ENCODE measurements around the gene ZNF514.

Gene ZNF514

GRCh38 chr2:95174031-95174542 lies 14.4 kb upstream of the ZNF514 start:
- Histone ChIP-seq H3K4me3 (ENCODE audit: low read length) (no peak overlapping the region), H3K36me3 (ENCODE audit: insufficient read depth, low read length) (no peaks in the 10 kb centered on the region), H3K9ac (ENCODE audit: low read depth, low read length) (no peak overlapping the region), H3K9me3 (ENCODE audit: insufficient read depth, low read depth, low read length) (no peaks in the 10 kb centered on the region), H3K27ac (ENCODE audit: low read depth, low read length) (no peak overlapping the region), H3K27me3 (ENCODE audit: insufficient read depth, low read length) (no peaks in the 10 kb centered on the region), H3K4me1 (ENCODE audit: insufficient read depth, low read length) (no peaks in the 10 kb centered on the region)
- 93% methylated on average over 2 of the region's 2 CpGs for whole genome bisulfite sequencing

- Histone ChIP-seq H3K9ac (ENCODE audit: low read depth, low read length) (no peak overlapping the region), H3K36me3 (ENCODE audit: insufficient read depth, low read length) (no peaks in the 10 kb centered on the region), H3K4me3 (ENCODE audit: low read length) (no peak overlapping the region), H3K27ac (ENCODE audit: low read depth, low read length) (no peak overlapping the region), H3K27me3 (ENCODE audit: insufficient read depth, low read length) (no peaks in the 10 kb centered on the region), H3K9me3 (ENCODE audit: insufficient read depth, low read depth, low read length) (no peaks in the 10 kb centered on the region), H3K4me1 (ENCODE audit: insufficient read depth, low read length) (no peaks in the 10 kb centered on the region)
- 91% methylated on average over 7 of the region's 7 CpGs for WGBS
Observed at GRCh38 chr2:95171902-95172301, 12.3 kb upstream of the ZNF514 start.

- Histone ChIP-seq H3K27me3 (ENCODE audit: insufficient read depth, low read length) (no peaks in the 10 kb centered on the region), H3K9ac (ENCODE audit: low read depth, low read length) (peak overlapping the region; percentile 71), H3K4me3 (ENCODE audit: low read length) (peak overlapping the region; percentile 96), H3K36me3 (ENCODE audit: insufficient read depth, low read length) (no peaks in the 10 kb centered on the region), H3K27ac (ENCODE audit: low read depth, low read length) (no peak overlapping the region), H3K4me1 (ENCODE audit: insufficient read depth, low read length) (peaks cover 7% of the 10 kb centered on the region; the same call in 1 of the 2 replicates), H3K9me3 (ENCODE audit: insufficient read depth, low read depth, low read length) (no peaks in the 10 kb centered on the region)
- 11% methylated on average over 15 of the region's 16 CpGs for WGBS
Observed at GRCh38 chr2:95166065-95166763, 6.6 kb upstream of the ZNF514 start.

GRCh38 chr2:95165371-95166064 lies 5.9 kb upstream of the ZNF514 start, which contains the start of gene ZNF2:
Gene ZNF2 (plus strand): TSS chr2:95165809. CDS start chr2:95176227, 10,418 bp downstream.
- Histone ChIP-seq H3K9ac (ENCODE audit: low read depth, low read length) (peak within 1 kb of the TSS; percentile 95), H3K9me3 (ENCODE audit: insufficient read depth, low read depth, low read length) (no peaks in the 10 kb centered on the region), H3K36me3 (ENCODE audit: insufficient read depth, low read length) (no peaks in the 10 kb centered on the region), H3K4me1 (ENCODE audit: insufficient read depth, low read length) (peaks cover 7% of the 10 kb centered on the region; the same call in 1 of the 2 replicates), H3K27me3 (ENCODE audit: insufficient read depth, low read length) (peaks cover under 1% of the 10 kb centered on the region; the same call in 1 of the 2 replicates), H3K27ac (ENCODE audit: low read depth, low read length) (peak within 1 kb of the TSS; percentile 88), H3K4me3 (ENCODE audit: low read length) (peak within 1 kb of the TSS; percentile 96)
- under 1% methylated on average over 56 of the region's 56 CpGs for WGBS

- H3K9ac ChIP-seq (ENCODE audit: low read depth, low read length), result peak overlapping the region; percentile 95
- no peaks in the 10 kb centered on the region for H3K9me3 ChIP-seq (ENCODE audit: insufficient read depth, low read depth, low read length)
- peaks cover 7% of the 10 kb centered on the region; the same call in 1 of the 2 replicates for H3K4me1 ChIP-seq (ENCODE audit: insufficient read depth, low read length)
- peaks cover 5% of the 10 kb centered on the region; the same call in 1 of the 2 replicates for H3K27me3 ChIP-seq (ENCODE audit: insufficient read depth, low read length)
- H3K36me3 ChIP-seq (ENCODE audit: insufficient read depth, low read length), result no peaks in the 10 kb centered on the region
- H3K4me3 ChIP-seq (ENCODE audit: low read length), result peak overlapping the region; percentile 96
- WGBS, result 3% methylated on average over 9 of the region's 9 CpGs
- H3K27ac ChIP-seq (ENCODE audit: low read depth, low read length), result peak overlapping the region; percentile 88
Observed at GRCh38 chr2:95165030-95165370, 5.4 kb upstream of the ZNF514 start.

- no peak overlapping the region for H3K27ac ChIP-seq (ENCODE audit: low read depth, low read length)
- H3K9ac ChIP-seq (ENCODE audit: low read depth, low read length), result peak overlapping the region; percentile 76
- peaks cover 22% of the 10 kb centered on the region for H3K27me3 ChIP-seq (ENCODE audit: insufficient read depth, low read length)
- peaks cover 24% of the 10 kb centered on the region for H3K36me3 ChIP-seq (ENCODE audit: insufficient read depth, low read length)
- peak overlapping the region; percentile 97 for H3K4me3 ChIP-seq (ENCODE audit: low read length)
- H3K9me3 ChIP-seq (ENCODE audit: insufficient read depth, low read depth, low read length), result peaks cover 4% of the 10 kb centered on the region; the same call in 1 of the 2 replicates
- no peaks in the 10 kb centered on the region for H3K4me1 ChIP-seq (ENCODE audit: insufficient read depth, low read length)
- 5% methylated on average over 53 of the region's 58 CpGs for WGBS
Observed at GRCh38 chr2:95158891-95159619, 593 bp downstream of the ZNF514 start.

- peak overlapping the region; percentile 97 for H3K4me3 ChIP-seq (ENCODE audit: low read length)
- peaks cover 9% of the 10 kb centered on the region; the same call in 1 of the 2 replicates for H3K9me3 ChIP-seq (ENCODE audit: insufficient read depth, low read depth, low read length)
- H3K27me3 ChIP-seq (ENCODE audit: insufficient read depth, low read length), result peaks cover 22% of the 10 kb centered on the region
- H3K27ac ChIP-seq (ENCODE audit: low read depth, low read length), result no peak overlapping the region
- WGBS, result 81% methylated on average over 10 of the region's 10 CpGs
- H3K4me1 ChIP-seq (ENCODE audit: insufficient read depth, low read length), result no peaks in the 10 kb centered on the region
- peaks cover 27% of the 10 kb centered on the region for H3K36me3 ChIP-seq (ENCODE audit: insufficient read depth, low read length)
- no peak overlapping the region for H3K9ac ChIP-seq (ENCODE audit: low read depth, low read length)
Observed at GRCh38 chr2:95158441-95158840, 1.2 kb downstream of the ZNF514 start.

- peaks cover 66% of the 10 kb centered on the region for H3K36me3 ChIP-seq (ENCODE audit: insufficient read depth, low read length)
- no peaks in the 10 kb centered on the region for H3K27me3 ChIP-seq (ENCODE audit: insufficient read depth, low read length)
- WGBS, result 89% methylated on average over 6 of the region's 6 CpGs
- H3K27ac ChIP-seq (ENCODE audit: low read depth, low read length), result no peak overlapping the region
- peaks cover 95% of the 10 kb centered on the region for H3K9me3 ChIP-seq (ENCODE audit: insufficient read depth, low read depth, low read length)
- no peak overlapping the region for H3K4me3 ChIP-seq (ENCODE audit: low read length)
- no peaks in the 10 kb centered on the region for H3K4me1 ChIP-seq (ENCODE audit: insufficient read depth, low read length)
- no peak overlapping the region for H3K9ac ChIP-seq (ENCODE audit: low read depth, low read length)
Observed at GRCh38 chr2:95149397-95149984, 10.2 kb downstream of the ZNF514 start.

GRCh38 chr2:95143838-95144237 lies 15.8 kb downstream of the ZNF514 start:
- no peak overlapping the region for H3K27ac ChIP-seq (ENCODE audit: low read depth, low read length)
- no peak overlapping the region for H3K4me3 ChIP-seq (ENCODE audit: low read length)
- H3K4me1 ChIP-seq (ENCODE audit: insufficient read depth, low read length), result no peaks in the 10 kb centered on the region
- peaks cover 77% of the 10 kb centered on the region for H3K9me3 ChIP-seq (ENCODE audit: insufficient read depth, low read depth, low read length)
- no peaks in the 10 kb centered on the region for H3K27me3 ChIP-seq (ENCODE audit: insufficient read depth, low read length)
- H3K36me3 ChIP-seq (ENCODE audit: insufficient read depth, low read length), result peaks cover 15% of the 10 kb centered on the region
- H3K9ac ChIP-seq (ENCODE audit: low read depth, low read length), result no peak overlapping the region
- WGBS, result 95% methylated on average over 2 of the region's 2 CpGs

- WGBS, result 47% methylated on average over 1 of the region's 1 CpG
- no peaks in the 10 kb centered on the region for H3K4me1 ChIP-seq (ENCODE audit: insufficient read depth, low read length)
- H3K27me3 ChIP-seq (ENCODE audit: insufficient read depth, low read length), result no peaks in the 10 kb centered on the region
- no peak overlapping the region for H3K27ac ChIP-seq (ENCODE audit: low read depth, low read length)
- no peak overlapping the region for H3K9ac ChIP-seq (ENCODE audit: low read depth, low read length)
- H3K36me3 ChIP-seq (ENCODE audit: insufficient read depth, low read length), result no peaks in the 10 kb centered on the region
- H3K4me3 ChIP-seq (ENCODE audit: low read length), result no peak overlapping the region
- peaks cover 48% of the 10 kb centered on the region for H3K9me3 ChIP-seq (ENCODE audit: insufficient read depth, low read depth, low read length)
Observed at GRCh38 chr2:95138702-95139101, 20.9 kb downstream of the ZNF514 start.
